Coronary artery (tissue), 2 donors: ENCODE results near the gene CXCL12.

Source experiments
- DNase-seq: peaks from one replicate; pipeline ENCODE4 v3.0.0-alpha.2; 2017; ENCODE audit warnings: low spot score
- H3K27ac ChIP-seq, 2 donors: fragments of 200-600 bp; sonication (generic); one replicate each; pipeline ENCODE4 v1.5.1; 2016 to 2019
- H3K4me3 ChIP-seq: fragments of 200-600 bp; sonication (generic); 2 replicates; pipeline ENCODE4 v1.5.1; 2016; ENCODE audit warnings: mild to moderate bottlenecking, moderate library complexity
- TF ChIP-seq, protein P1 (sequence below): fragments of 200-600 bp; sonication (generic); IDR thresholded peaks from one replicate; pipeline ENCODE4 v1.5.1; 2019; ENCODE audit warnings: antibody characterized with exemption

CXCL12 gene

DNA sequence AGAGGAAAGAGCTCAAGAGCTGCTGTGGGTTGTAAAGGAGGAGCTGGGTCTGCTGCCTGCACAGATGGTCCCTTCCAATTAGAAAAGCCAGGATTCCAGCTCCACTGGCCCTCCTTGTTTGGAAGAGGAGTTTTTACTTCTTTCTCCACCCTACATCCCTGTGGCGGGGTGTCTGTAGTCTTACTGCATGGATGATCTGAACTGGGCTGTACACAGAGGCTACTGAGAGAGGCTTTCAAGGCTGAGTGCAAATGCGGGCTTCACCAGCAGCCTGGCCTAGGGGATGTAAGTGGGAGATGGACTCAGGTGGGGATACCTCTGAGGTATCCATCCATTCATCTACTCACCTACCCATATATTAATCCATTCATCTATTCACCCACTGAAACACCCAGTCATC lies 7.1 kb upstream of the CXCL12 start:
- DNase-seq, result peak; percentile 64
- no peak overlapping the region for H3K4me3 ChIP-seq
- no peak overlapping the region for H3K27ac ChIP-seq
- TF ChIP-seq, protein P1, sequence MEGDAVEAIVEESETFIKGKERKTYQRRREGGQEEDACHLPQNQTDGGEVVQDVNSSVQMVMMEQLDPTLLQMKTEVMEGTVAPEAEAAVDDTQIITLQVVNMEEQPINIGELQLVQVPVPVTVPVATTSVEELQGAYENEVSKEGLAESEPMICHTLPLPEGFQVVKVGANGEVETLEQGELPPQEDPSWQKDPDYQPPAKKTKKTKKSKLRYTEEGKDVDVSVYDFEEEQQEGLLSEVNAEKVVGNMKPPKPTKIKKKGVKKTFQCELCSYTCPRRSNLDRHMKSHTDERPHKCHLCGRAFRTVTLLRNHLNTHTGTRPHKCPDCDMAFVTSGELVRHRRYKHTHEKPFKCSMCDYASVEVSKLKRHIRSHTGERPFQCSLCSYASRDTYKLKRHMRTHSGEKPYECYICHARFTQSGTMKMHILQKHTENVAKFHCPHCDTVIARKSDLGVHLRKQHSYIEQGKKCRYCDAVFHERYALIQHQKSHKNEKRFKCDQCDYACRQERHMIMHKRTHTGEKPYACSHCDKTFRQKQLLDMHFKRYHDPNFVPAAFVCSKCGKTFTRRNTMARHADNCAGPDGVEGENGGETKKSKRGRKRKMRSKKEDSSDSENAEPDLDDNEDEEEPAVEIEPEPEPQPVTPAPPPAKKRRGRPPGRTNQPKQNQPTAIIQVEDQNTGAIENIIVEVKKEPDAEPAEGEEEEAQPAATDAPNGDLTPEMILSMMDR, result no peak

DNA sequence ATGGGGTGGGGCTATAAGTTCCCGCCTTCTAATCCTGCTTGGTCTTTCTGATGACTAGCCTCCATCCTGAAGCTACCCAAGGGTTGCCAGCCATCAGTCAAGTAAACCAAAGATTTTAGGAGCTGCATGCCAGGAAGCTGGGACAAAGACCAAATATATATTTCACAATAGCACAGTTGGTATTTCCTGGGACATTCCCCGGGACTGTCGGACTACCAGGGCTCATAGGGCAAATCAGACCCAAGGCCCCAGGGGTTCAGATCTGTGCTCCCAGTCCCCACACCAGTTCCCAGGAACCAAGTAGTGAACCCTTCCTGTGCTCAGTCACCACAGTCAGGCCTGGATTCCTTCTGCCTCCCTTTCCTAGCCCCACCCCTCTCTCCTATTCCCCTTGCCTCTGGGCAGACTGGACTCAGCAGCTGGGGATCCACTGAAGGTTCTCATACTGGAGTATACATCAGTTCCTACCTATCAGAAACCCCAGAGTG lies 5.7 kb upstream of the CXCL12 start:
- H3K27ac ChIP-seq, result peak overlapping the region in 1 of 2 donors; percentile 69
- peak; percentile 74 for DNase-seq
- H3K4me3 ChIP-seq, result no peak overlapping the region
- TF ChIP-seq, protein P1, result no peak

DNA sequence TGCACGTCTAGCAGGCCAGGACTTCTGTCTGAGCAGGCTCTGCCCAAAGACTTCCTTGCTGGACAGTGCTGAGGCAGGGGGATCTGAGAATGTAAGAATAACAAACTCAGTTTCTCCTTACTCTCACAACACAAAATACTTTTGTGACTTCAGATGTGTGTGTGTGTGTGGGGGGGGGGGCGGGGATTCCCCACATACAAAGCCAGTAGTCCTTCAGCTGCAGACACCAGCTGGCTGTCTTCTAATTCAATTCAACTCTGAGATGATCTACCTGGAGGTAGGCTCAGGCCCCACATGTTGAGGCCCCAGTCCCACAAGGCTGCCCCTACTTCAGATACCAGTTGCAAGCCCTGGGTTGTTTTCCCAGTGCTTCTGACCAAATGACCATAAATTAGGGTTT lies 4.7 kb upstream of the CXCL12 start:
- DNase-seq, result no peak
- no peak overlapping the region for H3K27ac ChIP-seq
- TF ChIP-seq, protein P1, result no peak
- H3K4me3 ChIP-seq, result no peak overlapping the region

DNA sequence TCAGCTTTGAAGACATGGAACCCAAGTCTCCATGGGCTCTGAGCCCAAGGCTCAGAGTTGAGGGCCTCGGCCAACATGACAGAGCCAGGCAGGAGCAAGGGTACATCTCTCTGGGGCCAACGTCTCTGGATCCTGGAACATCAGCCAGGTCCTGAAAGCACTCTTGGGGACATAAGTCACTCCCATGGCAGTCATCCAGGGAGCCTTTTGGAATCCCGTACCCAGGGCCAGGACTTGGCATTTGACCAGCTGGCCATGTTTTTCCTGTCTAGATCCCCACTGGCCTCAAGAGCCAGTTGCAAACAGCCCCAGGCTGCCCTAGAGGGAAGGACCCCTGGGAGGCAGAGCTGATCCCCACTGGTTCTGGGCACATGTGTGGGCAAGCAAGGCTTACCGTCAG lies 4.3 kb upstream of the CXCL12 start:
- Histone ChIP-seq H3K27ac (peak overlapping the region in 1 of 2 donors; percentile 5), H3K4me3 (no peak overlapping the region)
- TF ChIP-seq, protein P1, result no peak
- peak; percentile 77 for DNase-seq

DNA sequence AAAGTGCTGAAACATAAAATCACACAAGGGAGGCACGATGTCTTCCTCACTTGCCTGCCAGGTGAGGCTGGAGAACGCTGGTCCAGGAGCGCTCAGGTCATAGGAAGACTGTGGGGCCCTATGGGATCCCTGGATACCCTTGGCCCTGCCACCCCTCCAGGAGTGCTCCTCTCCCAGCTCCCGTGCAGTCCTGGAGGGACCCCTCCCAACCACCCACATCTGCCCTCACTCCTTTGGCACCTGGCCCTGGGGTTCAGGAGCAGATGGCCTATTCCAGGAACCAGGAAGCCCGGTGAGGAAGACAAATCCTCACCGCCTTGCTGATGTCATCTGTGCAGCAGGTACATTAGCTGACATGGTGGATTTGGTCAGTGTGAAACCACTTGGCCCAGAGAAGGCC lies 3.7 kb upstream of the CXCL12 start:
- Histone ChIP-seq H3K4me3 (no peak overlapping the region), H3K27ac (peak overlapping the region in 1 of 2 donors; percentile 5)
- DNase-seq, result no peak
- TF ChIP-seq, protein P1, result no peak

DNA sequence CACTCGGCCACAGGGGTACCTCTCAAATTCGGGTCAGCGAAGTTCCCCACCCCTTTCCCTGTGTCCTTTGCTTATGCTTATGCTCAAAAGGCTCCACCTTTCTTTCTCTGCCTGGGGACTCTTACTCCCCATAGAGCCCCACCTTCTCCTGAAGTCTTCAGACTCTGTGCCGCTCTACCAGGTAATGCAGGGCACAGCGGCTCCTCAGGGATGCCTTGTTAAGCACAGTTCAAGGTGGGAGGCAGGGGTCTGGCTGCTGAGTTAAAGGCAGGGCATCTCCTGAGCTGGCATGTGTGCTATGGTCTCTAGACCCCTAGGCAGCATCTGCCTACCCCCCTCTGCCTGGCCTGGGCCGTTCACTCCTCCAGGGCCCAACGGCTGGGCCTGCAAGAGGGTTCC lies 3.0 kb upstream of the CXCL12 start:
- DNase-seq, result peak; percentile 59
- TF ChIP-seq, protein P1, result no peak
- Histone ChIP-seq H3K4me3 (no peak overlapping the region), H3K27ac (no peak overlapping the region)

DNA sequence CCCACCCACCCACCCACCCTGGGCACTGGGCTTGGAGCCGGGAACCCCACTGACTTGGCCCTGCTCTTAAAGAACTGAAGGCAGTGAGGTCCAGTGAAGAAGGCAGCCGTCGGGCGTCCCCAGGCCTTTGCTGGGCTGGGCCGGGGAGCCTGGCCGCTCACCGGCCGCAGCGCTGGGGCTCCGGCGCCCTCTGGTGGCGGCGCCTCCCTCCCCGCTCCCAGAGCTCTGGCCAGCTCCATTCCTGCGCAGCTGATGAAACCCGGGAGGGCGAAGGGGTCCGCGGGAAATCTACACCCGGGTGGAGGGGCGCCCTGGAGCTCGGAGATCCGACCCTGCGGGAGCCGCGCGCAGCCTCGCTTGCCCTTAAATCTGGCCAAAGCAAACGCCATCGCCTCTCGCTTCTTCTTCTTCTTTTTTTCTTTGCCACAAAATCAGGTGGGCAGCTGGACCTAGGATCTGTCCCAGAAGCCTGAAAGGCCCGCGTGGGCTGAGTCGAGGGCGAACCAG lies 1.7 kb upstream of the CXCL12 start:
- peak overlapping the region; percentile 25 for H3K4me3 ChIP-seq
- H3K27ac ChIP-seq, result peak overlapping the region in 1 of 2 donors; percentile 9
- TF ChIP-seq, protein P1, result peak; percentile 84
- peak; percentile 73 for DNase-seq
